ENCODE measurements around the gene MAJIN. TPM values are rescaled to one million over a fixed set of nuclear protein-coding genes. Genes with fewer than 3 reads are reported as not detected.
A peak's percentile ranks its signal among the peaks of the same experiment; 100 is the strongest.

MAJIN gene
- polyA plus RNA-seq: not detected

GRCh38 chr11:64971421-64972233 lies at the start of gene MAJIN:
MAJIN (minus strand) TSS chr11:64972108; CDS start chr11:64959405, 12,703 bp downstream.
- H3K27me3 ChIP-seq (ENCODE audit: control insufficient read depth in 1 of 2, insufficient read depth in 2 of 2, low read length in 2 of 2): no peaks in the 10 kb centered on the region
- peaks cover 0 to 2% of the 10 kb centered on the region in 2 donors for H3K9me3 ChIP-seq (ENCODE audit: control insufficient read depth in 2 of 2, insufficient read depth in 1 of 2, low read depth in 1 of 2, low read length in 1 of 2)
- H3K4me1 ChIP-seq (ENCODE audit: control insufficient read depth in 2 of 2, insufficient read depth in 2 of 2, low read length in 1 of 2): peaks cover 0 to 4% of the 10 kb centered on the region in 2 donors
- H3K4me3 ChIP-seq (ENCODE audit: low read depth in 1 of 2, low read length in 2 of 2): peak within 1 kb of the TSS; percentile 16 to 31
- no peaks in the 10 kb centered on the region for H3K36me3 ChIP-seq (ENCODE audit: control insufficient read depth in 2 of 2, insufficient read depth in 2 of 2, low read length in 1 of 2)
- peak within 1 kb of the TSS; percentile 79 to 83 for H3K27ac ChIP-seq (ENCODE audit: low read depth in 2 of 2, low read length in 1 of 2)
- WGBS, 2 donors: 19 to 29% methylated on average over 66 to 69 of the region's 69 CpGs

- Histone ChIP-seq H3K4me3 (ENCODE audit: low read depth in 1 of 2, low read length in 2 of 2) (no peak overlapping the region), H3K4me1 (ENCODE audit: control insufficient read depth in 2 of 2, insufficient read depth in 2 of 2, low read length in 1 of 2) (peaks cover 0 to 4% of the 10 kb centered on the region in 2 donors), H3K36me3 (ENCODE audit: control insufficient read depth in 2 of 2, insufficient read depth in 2 of 2, low read length in 1 of 2) (peaks cover 8 to 17% of the 10 kb centered on the region in 2 donors), H3K9me3 (ENCODE audit: control insufficient read depth in 2 of 2, insufficient read depth in 1 of 2, low read depth in 1 of 2, low read length in 1 of 2) (no peaks in the 10 kb centered on the region), H3K27me3 (ENCODE audit: control insufficient read depth in 1 of 2, insufficient read depth in 2 of 2, low read length in 2 of 2) (no peaks in the 10 kb centered on the region), H3K27ac (ENCODE audit: low read depth in 2 of 2, low read length in 1 of 2) (no peak overlapping the region)
- WGBS, 2 donors: 88 to 93% methylated on average over 6 to 11 of the region's 11 CpGs
Measured at GRCh38 chr11:65021509-65021908, 49.6 kb upstream of the MAJIN start.

GRCh38 chr11:65021003-65021402 lies 49.1 kb upstream of the MAJIN start:
- Histone ChIP-seq H3K36me3 (ENCODE audit: control insufficient read depth in 2 of 2, insufficient read depth in 2 of 2, low read length in 1 of 2) (peaks cover 8 to 19% of the 10 kb centered on the region in 2 donors), H3K4me1 (ENCODE audit: control insufficient read depth in 2 of 2, insufficient read depth in 2 of 2, low read length in 1 of 2) (peaks cover 0 to 5% of the 10 kb centered on the region in 2 donors), H3K4me3 (ENCODE audit: low read depth in 1 of 2, low read length in 2 of 2) (no peak overlapping the region), H3K27ac (ENCODE audit: low read depth in 2 of 2, low read length in 1 of 2) (no peak overlapping the region), H3K9me3 (ENCODE audit: control insufficient read depth in 2 of 2, insufficient read depth in 1 of 2, low read depth in 1 of 2, low read length in 1 of 2) (no peaks in the 10 kb centered on the region), H3K27me3 (ENCODE audit: control insufficient read depth in 1 of 2, insufficient read depth in 2 of 2, low read length in 2 of 2) (no peaks in the 10 kb centered on the region)
- 72% methylated on average over 3 of the region's 3 CpGs for WGBS, 2 donors

GRCh38 chr11:65019824-65020223 lies 47.9 kb upstream of the MAJIN start:
- no peaks in the 10 kb centered on the region for H3K27me3 ChIP-seq (ENCODE audit: control insufficient read depth in 1 of 2, insufficient read depth in 2 of 2, low read length in 2 of 2)
- 86 to 88% methylated on average over 7 of the region's 7 CpGs for WGBS, 2 donors
- peak overlapping the region in 1 of 2 donors; percentile 26 for H3K27ac ChIP-seq (ENCODE audit: low read depth in 2 of 2, low read length in 1 of 2)
- peaks cover 8 to 19% of the 10 kb centered on the region in 2 donors for H3K36me3 ChIP-seq (ENCODE audit: control insufficient read depth in 2 of 2, insufficient read depth in 2 of 2, low read length in 1 of 2)
- no peak overlapping the region for H3K4me3 ChIP-seq (ENCODE audit: low read depth in 1 of 2, low read length in 2 of 2)
- H3K9me3 ChIP-seq (ENCODE audit: control insufficient read depth in 2 of 2, insufficient read depth in 1 of 2, low read depth in 1 of 2, low read length in 1 of 2): no peaks in the 10 kb centered on the region
- H3K4me1 ChIP-seq (ENCODE audit: control insufficient read depth in 2 of 2, insufficient read depth in 2 of 2, low read length in 1 of 2): peaks cover 0 to 5% of the 10 kb centered on the region in 2 donors

- 97 to 99% methylated on average over 6 of the region's 6 CpGs for WGBS, 2 donors
- Histone ChIP-seq H3K4me3 (ENCODE audit: low read depth in 1 of 2, low read length in 2 of 2) (no peak overlapping the region), H3K36me3 (ENCODE audit: control insufficient read depth in 2 of 2, insufficient read depth in 2 of 2, low read length in 1 of 2) (peaks cover 8 to 19% of the 10 kb centered on the region in 2 donors)
Measured at GRCh38 chr11:65017937-65018336, 46.0 kb upstream of the MAJIN start.

GRCh38 chr11:65016705-65017104 lies 44.8 kb upstream of the MAJIN start:
- 76 to 80% methylated on average over 4 of the region's 4 CpGs for WGBS, 2 donors
- Histone ChIP-seq H3K9me3 (ENCODE audit: control insufficient read depth in 2 of 2, insufficient read depth in 1 of 2, low read depth in 1 of 2, low read length in 1 of 2) (no peaks in the 10 kb centered on the region), H3K27ac (ENCODE audit: low read depth in 2 of 2, low read length in 1 of 2) (peak overlapping the region in 1 of 2 donors; percentile 71), H3K4me1 (ENCODE audit: control insufficient read depth in 2 of 2, insufficient read depth in 2 of 2, low read length in 1 of 2) (peaks cover 0 to 7% of the 10 kb centered on the region in 2 donors), H3K4me3 (ENCODE audit: low read depth in 1 of 2, low read length in 2 of 2) (no peak overlapping the region), H3K36me3 (ENCODE audit: control insufficient read depth in 2 of 2, insufficient read depth in 2 of 2, low read length in 1 of 2) (peaks cover 8 to 16% of the 10 kb centered on the region in 2 donors), H3K27me3 (ENCODE audit: control insufficient read depth in 1 of 2, insufficient read depth in 2 of 2, low read length in 2 of 2) (no peaks in the 10 kb centered on the region)

More at GRCh38 chr11:65017937-65018336, 46.0 kb upstream of the MAJIN start:
- Histone ChIP-seq H3K4me1 (ENCODE audit: control insufficient read depth in 2 of 2, insufficient read depth in 2 of 2, low read length in 1 of 2) (peaks cover 0 to 7% of the 10 kb centered on the region in 2 donors), H3K27ac (ENCODE audit: low read depth in 2 of 2, low read length in 1 of 2) (no peak overlapping the region), H3K27me3 (ENCODE audit: control insufficient read depth in 1 of 2, insufficient read depth in 2 of 2, low read length in 2 of 2) (no peaks in the 10 kb centered on the region), H3K9me3 (ENCODE audit: control insufficient read depth in 2 of 2, insufficient read depth in 1 of 2, low read depth in 1 of 2, low read length in 1 of 2) (no peaks in the 10 kb centered on the region)

GRCh38 chr11:65014726-65015227 lies 42.9 kb upstream of the MAJIN start:
- Histone ChIP-seq H3K4me1 (ENCODE audit: control insufficient read depth in 2 of 2, insufficient read depth in 2 of 2, low read length in 1 of 2) (peaks cover 0 to 7% of the 10 kb centered on the region in 2 donors), H3K4me3 (ENCODE audit: low read depth in 1 of 2, low read length in 2 of 2) (peak overlapping the region; percentile 61 to 75), H3K27me3 (ENCODE audit: control insufficient read depth in 1 of 2, insufficient read depth in 2 of 2, low read length in 2 of 2) (no peaks in the 10 kb centered on the region), H3K36me3 (ENCODE audit: control insufficient read depth in 2 of 2, insufficient read depth in 2 of 2, low read length in 1 of 2) (peaks cover 6 to 8% of the 10 kb centered on the region in 2 donors), H3K9me3 (ENCODE audit: control insufficient read depth in 2 of 2, insufficient read depth in 1 of 2, low read depth in 1 of 2, low read length in 1 of 2) (no peaks in the 10 kb centered on the region), H3K27ac (ENCODE audit: low read depth in 2 of 2, low read length in 1 of 2) (peak overlapping the region; percentile 96 to 98)
- 33% methylated on average over 23 of the region's 23 CpGs for WGBS, 2 donors

GRCh38 chr11:65013888-65014725 lies 42.2 kb upstream of the MAJIN start, which contains the start of gene ARL2:
ARL2 (plus strand) TSS chr11:65014160; CDS start chr11:65014208, 48 bp downstream.
- peak within 1 kb of the TSS; percentile 96 to 98 for H3K27ac ChIP-seq (ENCODE audit: low read depth in 2 of 2, low read length in 1 of 2)
- 0 to 1% methylated on average over 74 to 96 of the region's 96 CpGs for WGBS, 2 donors
- H3K27me3 ChIP-seq (ENCODE audit: control insufficient read depth in 1 of 2, insufficient read depth in 2 of 2, low read length in 2 of 2): no peaks in the 10 kb centered on the region
- peaks cover 0 to 7% of the 10 kb centered on the region in 2 donors for H3K4me1 ChIP-seq (ENCODE audit: control insufficient read depth in 2 of 2, insufficient read depth in 2 of 2, low read length in 1 of 2)
- peak within 1 kb of the TSS; percentile 61 to 75 for H3K4me3 ChIP-seq (ENCODE audit: low read depth in 1 of 2, low read length in 2 of 2)
- H3K9me3 ChIP-seq (ENCODE audit: control insufficient read depth in 2 of 2, insufficient read depth in 1 of 2, low read depth in 1 of 2, low read length in 1 of 2): no peaks in the 10 kb centered on the region
- peaks cover 4 to 7% of the 10 kb centered on the region in 2 donors for H3K36me3 ChIP-seq (ENCODE audit: control insufficient read depth in 2 of 2, insufficient read depth in 2 of 2, low read length in 1 of 2)
